Dendritic cell treated with granulocyte-macrophage colony-stimulating factor and Interleukin-4, amounts not matched to agents 40 ng/mL and 50 ng/mL, for 4 days (primary cell): ENCODE results near the gene DNM3.

Experiments
- H3K27ac Mint-ChIP-seq: one replicate; pipeline ENCODE4 v1.8.0; 2022; ENCODE audit warnings: mild to moderate bottlenecking, mixed read lengths
- H3K27me3 Mint-ChIP-seq: one replicate; pipeline ENCODE4 v1.8.0; 2022; ENCODE audit warnings: mild to moderate bottlenecking, mixed read lengths
- H3K36me3 Mint-ChIP-seq: one replicate; pipeline ENCODE4 v1.8.0; 2022; ENCODE audit warnings: low read depth, mixed read lengths
- H3K4me1 Mint-ChIP-seq: one replicate; pipeline ENCODE4 v1.8.0; 2022; ENCODE audit warnings: low read depth, mixed read lengths
- H3K4me3 Mint-ChIP-seq: one replicate; pipeline ENCODE4 v1.8.0; 2022; ENCODE audit warnings: mild to moderate bottlenecking, moderate library complexity, mixed read lengths
- H3K9me3 Mint-ChIP-seq: one replicate; pipeline ENCODE4 v1.8.0; 2022; ENCODE audit warnings: mixed read lengths
- intact Hi-C: fragments of 100-400 bp; cut with micrococcal nuclease; formaldehyde crosslinking; loops from one replicate; pipeline ENCODE4 v1.15.0; 2022

DNM3 gene

GRCh38 chr1:171868217-171868803 is 27.0 kb downstream of the DNM3 start:
- no peak overlapping the region for H3K27ac Mint-ChIP-seq
- intact Hi-C loops: no loop called here
- H3K36me3 Mint-ChIP-seq: no peaks in the 10 kb centered on the region
- H3K4me3 Mint-ChIP-seq: no peak overlapping the region
- H3K9me3 Mint-ChIP-seq: no peaks in the 10 kb centered on the region
- no peaks in the 10 kb centered on the region for H3K4me1 Mint-ChIP-seq
- H3K27me3 Mint-ChIP-seq: no peaks in the 10 kb centered on the region

- no peak overlapping the region for H3K27ac Mint-ChIP-seq
Measured at GRCh38 chr1:171869097-171869496, 27.8 kb downstream of the DNM3 start.

GRCh38 chr1:171871848-171872247 is 30.6 kb downstream of the DNM3 start:
- Mint-ChIP-seq H3K27me3 (no peaks in the 10 kb centered on the region), H3K4me1 (no peaks in the 10 kb centered on the region), H3K36me3 (no peaks in the 10 kb centered on the region), H3K27ac (no peak overlapping the region), H3K4me3 (no peak overlapping the region), H3K9me3 (no peaks in the 10 kb centered on the region)
- intact Hi-C loops: no loop called here

More at GRCh38 chr1:171869097-171869496, 27.8 kb downstream of the DNM3 start:
- Mint-ChIP-seq H3K9me3 (no peaks in the 10 kb centered on the region), H3K4me1 (no peaks in the 10 kb centered on the region), H3K36me3 (no peaks in the 10 kb centered on the region), H3K27me3 (no peaks in the 10 kb centered on the region), H3K4me3 (no peak overlapping the region)
- intact Hi-C loops: no loop called here

GRCh38 chr1:171872430-171872829 is 31.1 kb downstream of the DNM3 start:
- H3K27ac Mint-ChIP-seq: no peak overlapping the region
- H3K4me3 Mint-ChIP-seq: no peak overlapping the region
- H3K4me1 Mint-ChIP-seq: no peaks in the 10 kb centered on the region
- H3K36me3 Mint-ChIP-seq: no peaks in the 10 kb centered on the region
- intact Hi-C loops: no loop called here
- no peaks in the 10 kb centered on the region for H3K27me3 Mint-ChIP-seq
- H3K9me3 Mint-ChIP-seq: no peaks in the 10 kb centered on the region

GRCh38 chr1:171873664-171874063 is 32.4 kb downstream of the DNM3 start:
- no peak overlapping the region for H3K27ac Mint-ChIP-seq
- H3K4me3 Mint-ChIP-seq: no peak overlapping the region
- no peaks in the 10 kb centered on the region for H3K27me3 Mint-ChIP-seq
- H3K36me3 Mint-ChIP-seq: no peaks in the 10 kb centered on the region
- intact Hi-C loops: no loop called here
- no peaks in the 10 kb centered on the region for H3K4me1 Mint-ChIP-seq
- no peaks in the 10 kb centered on the region for H3K9me3 Mint-ChIP-seq

GRCh38 chr1:171877701-171878100 is 36.4 kb downstream of the DNM3 start:
- Mint-ChIP-seq H3K9me3 (no peaks in the 10 kb centered on the region), H3K4me1 (no peaks in the 10 kb centered on the region), H3K27me3 (no peaks in the 10 kb centered on the region), H3K36me3 (no peaks in the 10 kb centered on the region), H3K27ac (no peak overlapping the region), H3K4me3 (no peak overlapping the region)
- intact Hi-C loops: no loop called here

- no peaks in the 10 kb centered on the region for H3K36me3 Mint-ChIP-seq
- intact Hi-C loops: no loop called here
- H3K4me3 Mint-ChIP-seq: no peak overlapping the region
- no peaks in the 10 kb centered on the region for H3K4me1 Mint-ChIP-seq
- no peaks in the 10 kb centered on the region for H3K9me3 Mint-ChIP-seq
- no peak overlapping the region for H3K27ac Mint-ChIP-seq
- H3K27me3 Mint-ChIP-seq: no peaks in the 10 kb centered on the region
Measured at GRCh38 chr1:171879556-171879955, 38.3 kb downstream of the DNM3 start.

GRCh38 chr1:171881442-171881841 is 40.1 kb downstream of the DNM3 start:
- H3K36me3 Mint-ChIP-seq: no peaks in the 10 kb centered on the region
- no peaks in the 10 kb centered on the region for H3K4me1 Mint-ChIP-seq
- intact Hi-C loops: no loop called here
- H3K4me3 Mint-ChIP-seq: no peak overlapping the region
- no peaks in the 10 kb centered on the region for H3K9me3 Mint-ChIP-seq
- no peak overlapping the region for H3K27ac Mint-ChIP-seq
- no peaks in the 10 kb centered on the region for H3K27me3 Mint-ChIP-seq

- Mint-ChIP-seq H3K4me1 (no peaks in the 10 kb centered on the region), H3K36me3 (no peaks in the 10 kb centered on the region), H3K4me3 (no peak overlapping the region), H3K9me3 (no peaks in the 10 kb centered on the region), H3K27me3 (no peaks in the 10 kb centered on the region), H3K27ac (no peak overlapping the region)
- intact Hi-C loops: no loop called here
Measured at GRCh38 chr1:171883849-171884248, 42.6 kb downstream of the DNM3 start.

GRCh38 chr1:171884475-171884874 is 43.2 kb downstream of the DNM3 start:
- H3K9me3 Mint-ChIP-seq: no peaks in the 10 kb centered on the region
- no peaks in the 10 kb centered on the region for H3K27me3 Mint-ChIP-seq
- no peak overlapping the region for H3K4me3 Mint-ChIP-seq
- H3K4me1 Mint-ChIP-seq: no peaks in the 10 kb centered on the region
- intact Hi-C loops: no loop called here
- H3K36me3 Mint-ChIP-seq: no peaks in the 10 kb centered on the region
- H3K27ac Mint-ChIP-seq: no peak overlapping the region

GRCh38 chr1:171890131-171890530 is 48.8 kb downstream of the DNM3 start:
- Mint-ChIP-seq H3K4me3 (no peak overlapping the region), H3K27me3 (no peaks in the 10 kb centered on the region), H3K4me1 (no peaks in the 10 kb centered on the region), H3K36me3 (no peaks in the 10 kb centered on the region), H3K27ac (no peak overlapping the region), H3K9me3 (no peaks in the 10 kb centered on the region)
- intact Hi-C loops: no loop called here

- H3K4me1 Mint-ChIP-seq: no peaks in the 10 kb centered on the region
- no peaks in the 10 kb centered on the region for H3K9me3 Mint-ChIP-seq
- no peak overlapping the region for H3K4me3 Mint-ChIP-seq
- intact Hi-C loops: no loop called here
- H3K36me3 Mint-ChIP-seq: no peaks in the 10 kb centered on the region
- no peak overlapping the region for H3K27ac Mint-ChIP-seq
- no peaks in the 10 kb centered on the region for H3K27me3 Mint-ChIP-seq
Measured at GRCh38 chr1:171896936-171897703, 55.8 kb downstream of the DNM3 start.

- Mint-ChIP-seq H3K27me3 (no peaks in the 10 kb centered on the region), H3K4me1 (no peaks in the 10 kb centered on the region), H3K4me3 (no peak overlapping the region), H3K36me3 (no peaks in the 10 kb centered on the region), H3K27ac (no peak overlapping the region), H3K9me3 (no peaks in the 10 kb centered on the region)
- intact Hi-C loops: no loop called here
Measured at GRCh38 chr1:171898941-171899340, 57.6 kb downstream of the DNM3 start.

- Mint-ChIP-seq H3K36me3 (no peaks in the 10 kb centered on the region), H3K4me3 (no peak overlapping the region), H3K4me1 (peaks cover 5% of the 10 kb centered on the region), H3K27me3 (no peaks in the 10 kb centered on the region), H3K9me3 (no peaks in the 10 kb centered on the region), H3K27ac (no peak overlapping the region)
- intact Hi-C loops: no loop called here
Measured at GRCh38 chr1:171899838-171900237, 58.5 kb downstream of the DNM3 start.

GRCh38 chr1:171901245-171901644 is 59.9 kb downstream of the DNM3 start:
- no peak overlapping the region for H3K27ac Mint-ChIP-seq
- H3K9me3 Mint-ChIP-seq: no peaks in the 10 kb centered on the region
- H3K4me3 Mint-ChIP-seq: no peak overlapping the region
- no peaks in the 10 kb centered on the region for H3K27me3 Mint-ChIP-seq
- H3K4me1 Mint-ChIP-seq: peaks cover 12% of the 10 kb centered on the region
- no peaks in the 10 kb centered on the region for H3K36me3 Mint-ChIP-seq
- intact Hi-C loops: no loop called here
